NT2/D1 (cell line): ENCODE results near the gene SMYD2.

ENCODE experiments used
- YY1 ChIP-seq: IDR thresholded peaks from 2 replicates; pipeline ENCODE4 v1.6.1; 2011; ENCODE audit not compliant: insufficient read length, insufficient read depth
- ZNF274 ChIP-seq: IDR thresholded peaks from 2 replicates; pipeline ENCODE4 v1.6.1; 2011; ENCODE audit warnings: mild to moderate bottlenecking, low read depth, low read length

GRCh38 chr1:214362188-214362882, 81.4 kb downstream of the SMYD2 start:
- TF ChIP-seq YY1 (no peak), ZNF274 (no peak)
